Lower leg skin (tissue), 3 donors: Measurements from ENCODE around the gene KSR2.

Experiments
- POLR2A ChIP-seq, 2 donors: fragments of 450-650 bp; IDR thresholded peaks; one replicate each; pipeline ENCODE4 v1.6.1; 2016 to 2017; ENCODE audit warnings: antibody characterized with exemption in 2 of 2, mild to moderate bottlenecking in 1 of 2, moderate library complexity in 1 of 2
- TF ChIP-seq, protein P1 (sequence below), 3 donors: fragments of 450-650 bp; IDR thresholded peaks; one replicate each; pipeline ENCODE4 v1.5.1; 2016; ENCODE audit warnings: antibody characterized with exemption in 3 of 3, mild to moderate bottlenecking in 3 of 3, moderate library complexity in 2 of 3

- no peak for TF ChIP-seq POLR2A (IDR thresholded peaks at IDR 0.05)
- TF ChIP-seq, protein P1, sequence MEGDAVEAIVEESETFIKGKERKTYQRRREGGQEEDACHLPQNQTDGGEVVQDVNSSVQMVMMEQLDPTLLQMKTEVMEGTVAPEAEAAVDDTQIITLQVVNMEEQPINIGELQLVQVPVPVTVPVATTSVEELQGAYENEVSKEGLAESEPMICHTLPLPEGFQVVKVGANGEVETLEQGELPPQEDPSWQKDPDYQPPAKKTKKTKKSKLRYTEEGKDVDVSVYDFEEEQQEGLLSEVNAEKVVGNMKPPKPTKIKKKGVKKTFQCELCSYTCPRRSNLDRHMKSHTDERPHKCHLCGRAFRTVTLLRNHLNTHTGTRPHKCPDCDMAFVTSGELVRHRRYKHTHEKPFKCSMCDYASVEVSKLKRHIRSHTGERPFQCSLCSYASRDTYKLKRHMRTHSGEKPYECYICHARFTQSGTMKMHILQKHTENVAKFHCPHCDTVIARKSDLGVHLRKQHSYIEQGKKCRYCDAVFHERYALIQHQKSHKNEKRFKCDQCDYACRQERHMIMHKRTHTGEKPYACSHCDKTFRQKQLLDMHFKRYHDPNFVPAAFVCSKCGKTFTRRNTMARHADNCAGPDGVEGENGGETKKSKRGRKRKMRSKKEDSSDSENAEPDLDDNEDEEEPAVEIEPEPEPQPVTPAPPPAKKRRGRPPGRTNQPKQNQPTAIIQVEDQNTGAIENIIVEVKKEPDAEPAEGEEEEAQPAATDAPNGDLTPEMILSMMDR (IDR thresholded peaks at IDR 0.05) = no peak
These were observed 113.6 kb downstream of the KSR2 start for GRCh38 chr12:117855165-117855564.
